Motor neuron (in vitro differentiated cells): ENCODE results near the gene RITA1. TPM values are rescaled to one million over a fixed set of nuclear protein-coding genes. Genes with fewer than 3 reads are reported as not detected.

Source experiments
- ATAC-seq, 8 experiments: fragments of 200-7000 bp; cut with Tn5 transposase; replicated peaks in 6 of 8; 2 replicates each; pipeline ENCODE4 v1.8.0; 2021; ENCODE audit warnings: mild to moderate bottlenecking in 8 of 8, moderate library complexity in 8 of 8
- H3K27ac ChIP-seq, 2 donors: fragments of 250-450 bp; sonication (Bioruptor Pico); 2 replicates each; pipeline ENCODE4 v1.9.0; 2021; ENCODE audit warnings: antibody characterized with exemption in 2 of 2, mild to moderate bottlenecking in 2 of 2, moderate library complexity in 1 of 2
- H3K4me1 ChIP-seq, 2 donors: fragments of 250-450 bp; sonication (Bioruptor Pico); replicated peaks in 1 of 2; 2 replicates each; pipeline ENCODE4 v1.6.1; 2021; ENCODE audit warnings: antibody characterized with exemption in 2 of 2, mild to moderate bottlenecking in 2 of 2, moderate library complexity in 1 of 2
- H3K4me3 ChIP-seq, 5 donors: fragments of 250-450 bp; sonication (Bioruptor Pico); 2 replicates each; pipeline ENCODE4 v1.9.0; 2021; ENCODE audit warnings: antibody characterized with exemption in 5 of 5, mild to moderate bottlenecking in 5 of 5, moderate library complexity in 4 of 5
- WGBS, 10 experiments: fragments of 450-650 bp; shearing (Covaris generic); methylation state at CpG; one replicate each; pipeline ENCODE4 v1.0.0; 2022; 5-methylcytosine and 5-hydroxymethylcytosine counted together
- in situ Hi-C, 9 experiments: fragments of 400-800 bp; cut with MboI; loops; one replicate each; pipeline ENCODE4 v1.15.0; 2021; ENCODE audit warnings: low sequenced_read_pairs in 9 of 9, low pct_unique_long_range_greater_than_20kb in 2 of 9; ENCODE audit not compliant: unreplicated experiment in 9 of 9
- total RNA-seq, 8 experiments: library from RNA; unstranded; fragments of 300-600 nt; gene quantifications; 2 replicates each; pipeline versions ENCODE4 v1.2.3 to v1.2.4, GENCODE V29; 2022

The RITA1 gene
- total RNA-seq, 8 experiments from 2014 or later = 9.5 to 26.5 (median 15.8) TPM

- no peak overlapping the region for H3K27ac ChIP-seq
- in situ Hi-C loops = no loop called here
- H3K4me3 ChIP-seq = no peak overlapping the region
- WGBS, 10 experiments = 28 to 91% (median 76%) methylated on average over 1 to 7 of the region's 12 CpGs; no CpG with 5 or more reads in 2 of the 10 experiments
- H3K4me1 ChIP-seq = peaks cover 10 to 11% of the 10 kb centered on the region in 2 donors
- ATAC-seq = no peak
These were observed 39.6 kb upstream of the RITA1 start for GRCh38 chr12:113145720-113146551.

- 20 to 92% (median 80%) methylated on average over 1 to 2 of the region's 2 CpGs; no CpG with 5 or more reads in 3 of the 10 experiments for WGBS, 10 experiments
- Histone ChIP-seq H3K27ac (no peak overlapping the region), H3K4me3 (no peak overlapping the region), H3K4me1 (peaks cover 10 to 11% of the 10 kb centered on the region in 2 donors)
- ATAC-seq = no peak
- in situ Hi-C loops = no loop called here
These were observed 38.5 kb upstream of the RITA1 start for GRCh38 chr12:113146999-113147398.

- in situ Hi-C loops = loop anchor here in 4 of 9 experiments (10.0 to 25.0 kb wide), 2 partner anchors 87 to 105 kb away; partner anchors contain the start of gene DTX1 (in 3 of the 4)
- 4 to 75% (median 28%) methylated on average over 3 to 11 of the region's 22 CpGs for WGBS, 10 experiments
These were observed 36.0 kb upstream of the RITA1 start, which contains the start of gene CFAP73 for GRCh38 chr12:113149361-113150150. CFAP73 (plus strand) TSS chr12:113149724; CDS start chr12:113149858, 134 bp downstream.

GRCh38 chr12:113151655-113152054 lies 33.9 kb upstream of the RITA1 start:
- WGBS, 10 experiments = 76 to 100% (median 100%) methylated on average over 1 to 2 of the region's 3 CpGs; no CpG with 5 or more reads in 5 of the 10 experiments
- no peak overlapping the region for H3K4me3 ChIP-seq
- in situ Hi-C loops = loop anchor here in 4 of 9 experiments (10.0 to 25.0 kb wide), 2 partner anchors 89 to 107 kb away; partner anchors contain the start of gene DTX1 (in 3 of the 4)

More at GRCh38 chr12:113149361-113150150, 36.0 kb upstream of the RITA1 start, which contains the start of gene CFAP73:
- Histone ChIP-seq H3K4me1 (peaks cover 10 to 13% of the 10 kb centered on the region in 2 donors), H3K4me3 (no peak within 1 kb of the TSS), H3K27ac (no peak within 1 kb of the TSS)
- peak; percentile 86 to 95 (median 90) for ATAC-seq

GRCh38 chr12:113152196-113152834 lies 33.2 kb upstream of the RITA1 start:
- no peak for ATAC-seq
- WGBS, 10 experiments = 22 to 100% (median 62%) methylated on average over 1 to 7 of the region's 9 CpGs; no CpG with 5 or more reads in 3 of the 10 experiments
- Histone ChIP-seq H3K4me3 (peak overlapping the region in 1 of 5 donors; percentile 29), H3K27ac (no peak overlapping the region), H3K4me1 (peaks cover 10 to 22% of the 10 kb centered on the region in 2 donors)
- in situ Hi-C loops = loop anchor here in 4 of 9 experiments (10.0 to 25.0 kb wide), 2 partner anchors 90 to 108 kb away; partner anchors contain the start of gene DTX1 (in 3 of the 4)

More at GRCh38 chr12:113151655-113152054, 33.9 kb upstream of the RITA1 start:
- Histone ChIP-seq H3K27ac (no peak overlapping the region), H3K4me1 (peaks cover 10 to 22% of the 10 kb centered on the region in 2 donors)
- no peak for ATAC-seq

- peaks cover 10 to 22% of the 10 kb centered on the region in 2 donors for H3K4me1 ChIP-seq
- in situ Hi-C loops = loop anchor here in 4 of 9 experiments (10.0 to 25.0 kb wide), 2 partner anchors 91 to 108 kb away; partner anchors contain the start of gene DTX1 (in 3 of the 4)
- H3K4me3 ChIP-seq = peak overlapping the region; percentile 15 to 29 (median 29)
- 0 to 100% (median 26%) methylated on average over 1 to 28 of the region's 70 CpGs; no CpG with 5 or more reads in 3 of the 10 experiments for WGBS, 10 experiments
- no peak overlapping the region for H3K27ac ChIP-seq
- peak; percentile 56 to 76 (median 68) for ATAC-seq
These were observed 32.4 kb upstream of the RITA1 start for GRCh38 chr12:113152835-113153814.

- 2% methylated on average over 26 of the region's 51 CpGs; no CpG with 5 or more reads in 9 of the 10 experiments for WGBS, 10 experiments
- in situ Hi-C loops = loop anchor here in 4 of 9 experiments (10.0 to 25.0 kb wide), 2 partner anchors 92 to 110 kb away; partner anchors contain the start of gene DTX1 (in 3 of the 4)
- ATAC-seq = peak in 6 of 8 experiments; percentile 7 to 27 (median 21)
These were observed 31.1 kb upstream of the RITA1 start for GRCh38 chr12:113154351-113154973.

GRCh38 chr12:113155060-113155459 lies 30.5 kb upstream of the RITA1 start:
- Histone ChIP-seq H3K4me1 (peaks cover 3 to 16% of the 10 kb centered on the region in 2 donors), H3K27ac (no peak overlapping the region), H3K4me3 (no peak overlapping the region)
- ATAC-seq = no peak
- in situ Hi-C loops = loop anchor here in 4 of 9 experiments (10.0 to 25.0 kb wide), 2 partner anchors 93 to 110 kb away; partner anchors contain the start of gene DTX1 (in 3 of the 4)
- WGBS, 10 experiments = 67 to 100% (median 100%) methylated on average over 1 to 7 of the region's 12 CpGs; no CpG with 5 or more reads in 5 of the 10 experiments

More at GRCh38 chr12:113154351-113154973, 31.1 kb upstream of the RITA1 start:
- Histone ChIP-seq H3K4me3 (peak overlapping the region; percentile 0 to 9 (median 4)), H3K27ac (no peak overlapping the region), H3K4me1 (peaks cover 7 to 19% of the 10 kb centered on the region in 2 donors)

- Histone ChIP-seq H3K4me1 (peaks cover 7 to 20% of the 10 kb centered on the region in 2 donors), H3K27ac (no peak overlapping the region), H3K4me3 (no peak overlapping the region)
- ATAC-seq = no peak
- WGBS, 10 experiments = 17 to 100% (median 87%) methylated on average over 1 to 5 of the region's 7 CpGs; no CpG with 5 or more reads in 4 of the 10 experiments
- in situ Hi-C loops = loop anchor here in 4 of 9 experiments (10.0 to 25.0 kb wide), 2 partner anchors 93 to 111 kb away; partner anchors contain the start of gene DTX1 (in 3 of the 4)
These were observed 29.9 kb upstream of the RITA1 start for GRCh38 chr12:113155646-113156045.

- peaks cover 19 to 33% of the 10 kb centered on the region in 2 donors for H3K4me1 ChIP-seq
- WGBS, 10 experiments = 70 to 100% (median 98%) methylated on average over 1 to 5 of the region's 12 CpGs; no CpG with 5 or more reads in 2 of the 10 experiments
- no peak overlapping the region for H3K4me3 ChIP-seq
- H3K27ac ChIP-seq = no peak overlapping the region
- in situ Hi-C loops = loop anchor here in 4 of 9 experiments (10.0 to 25.0 kb wide), 2 partner anchors 95 to 113 kb away; partner anchors contain the start of gene DTX1 (in 3 of the 4)
- no peak for ATAC-seq
These were observed 28.2 kb upstream of the RITA1 start for GRCh38 chr12:113157218-113157859.
